CD8-positive, alpha-beta memory T cell (primary cell): ENCODE measurements around the gene MAPKAPK2. TPM values are rescaled to one million over a fixed set of nuclear protein-coding genes. Genes with fewer than 3 reads are reported as not detected.

Source experiments
- CTCF ChIA-PET: fragments of 350-600 bp; sonication (Branson Sonifier 250); formaldehyde crosslinking; loops from one replicate; lab custom pipeline; 2021; ENCODE audit warnings: antibody characterized with exemption; lab: Charles Lee
- POLR2A ChIA-PET: fragments of 350-600 bp; sonication (Branson Sonifier 250); formaldehyde crosslinking; loops from one replicate; lab custom pipeline; 2021; ENCODE audit warnings: antibody characterized with exemption; lab: Charles Lee
- DNase-seq, 5 donors: peaks; one replicate each; pipeline versions ENCODE4 v3.0.0 to v3.0.0-alpha.2; 2020 to 2022; ENCODE audit warnings: mixed read lengths in 1 of 5
- H3K27ac ChIP-seq: one replicate; pipeline ENCODE4 v1.7.0; 2013; ENCODE audit warnings: low read depth, mild to moderate bottlenecking, low read length, moderate library complexity
- H3K27me3 ChIP-seq: 2 replicates; pipeline ENCODE4 v1.7.0; 2013; ENCODE audit warnings: low read length, mild to moderate bottlenecking; ENCODE audit not compliant: insufficient read depth, poor library complexity, severe bottlenecking
- H3K36me3 ChIP-seq: 2 replicates; pipeline ENCODE4 v1.7.0; 2013; ENCODE audit warnings: mild to moderate bottlenecking, low read length, moderate library complexity; ENCODE audit not compliant: insufficient read depth
- H3K4me1 ChIP-seq: 2 replicates; pipeline ENCODE4 v1.7.0; 2013; ENCODE audit warnings: mild to moderate bottlenecking, low read length, moderate library complexity; ENCODE audit not compliant: insufficient read depth
- H3K4me3 ChIP-seq: 2 replicates; pipeline ENCODE4 v1.7.0; 2013; ENCODE audit warnings: mild to moderate bottlenecking, low read length
- H3K9me3 ChIP-seq: 2 replicates; pipeline ENCODE4 v1.7.0; 2013; ENCODE audit warnings: mild to moderate bottlenecking, low read length
- H3K27ac Mint-ChIP-seq, 8 donors: one replicate each; pipeline ENCODE4 v1.8.0; 2020 to 2021; ENCODE audit warnings: mixed read lengths in 8 of 8, mild to moderate bottlenecking in 6 of 8, inconsistent platforms in 3 of 8, moderate library complexity in 3 of 8
- H3K27me3 Mint-ChIP-seq, 2 donors: one replicate each; pipeline ENCODE4 v1.8.0; 2020 to 2021; ENCODE audit warnings: mixed read lengths in 2 of 2, mild to moderate bottlenecking in 1 of 2, moderate library complexity in 1 of 2
- H3K36me3 Mint-ChIP-seq, 3 donors: one replicate each; pipeline ENCODE4 v1.8.0; 2020 to 2021; ENCODE audit warnings: mixed read lengths in 3 of 3, inconsistent platforms in 1 of 3, mild to moderate bottlenecking in 1 of 3
- H3K4me1 Mint-ChIP-seq, 3 donors: one replicate each; pipeline ENCODE4 v1.8.0; 2020 to 2021; ENCODE audit warnings: mixed read lengths in 3 of 3, inconsistent platforms in 1 of 3, mild to moderate bottlenecking in 1 of 3
- H3K4me3 Mint-ChIP-seq, 7 donors: one replicate each; pipeline ENCODE4 v1.8.0; 2020 to 2021; ENCODE audit warnings: mixed read lengths in 7 of 7, mild to moderate bottlenecking in 6 of 7, moderate library complexity in 4 of 7, inconsistent platforms in 2 of 7
- H3K9me3 Mint-ChIP-seq, 5 donors: one replicate each; pipeline ENCODE4 v1.8.0; 2020 to 2022; ENCODE audit warnings: mixed read lengths in 5 of 5, mild to moderate bottlenecking in 3 of 5, moderate library complexity in 2 of 5, inconsistent platforms in 1 of 5
- polyA plus RNA-seq: library from polyadenylated mRNA; unstranded; fragments of 300-500 nt; fragmentation: Illumina TruSeq; gene quantifications from one replicate; pipeline ENCODE4 v1.2.3, GENCODE V29; 2021
- total RNA-seq, 2 experiments: library from RNA; stranded (reverse); gene quantifications; one replicate each; pipeline ENCODE4 v1.2.3, GENCODE V29; 2021

The MAPKAPK2 gene
- total and polyA plus RNA-seq, 3 experiments from 2014 or later: 5.0 to 79.1 (median 78.4) TPM

DNA sequence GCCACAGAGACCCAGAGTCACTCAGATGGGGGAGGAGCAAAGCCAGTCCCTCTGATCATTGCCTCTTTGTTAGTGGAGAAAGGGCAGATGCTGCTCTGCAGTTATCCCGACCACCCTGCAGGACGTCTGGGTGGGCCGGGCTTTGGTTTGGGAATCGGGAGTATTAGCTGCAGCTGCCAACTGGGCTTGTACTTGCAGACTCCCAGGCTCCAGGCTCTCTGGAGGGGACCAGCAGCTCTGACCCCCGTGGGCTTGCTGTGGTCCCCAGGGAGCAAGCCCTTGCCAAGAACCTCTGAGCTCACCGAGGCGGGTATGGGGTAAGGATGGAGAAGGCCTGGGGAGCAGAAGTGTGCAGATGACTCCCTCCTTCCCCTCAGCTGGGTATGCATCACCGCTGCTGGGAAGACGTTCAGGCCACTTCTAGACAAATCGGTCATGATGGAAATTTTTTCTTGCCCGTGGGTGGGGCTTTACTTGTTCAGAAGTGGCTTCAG is 21.6 kb downstream of the MAPKAPK2 start:
- H3K4me3 ChIP-seq: no peak overlapping the region
- H3K27ac ChIP-seq: no peak overlapping the region
- DNase-seq: no peak
- Mint-ChIP-seq H3K27ac (peak overlapping the region in 5 of 8 donors; percentile 34 to 81 (median 64)), H3K4me3 (peak overlapping the region in 5 of 7 donors; percentile 20 to 81 (median 57)), H3K27me3 (peaks cover 0 to 2% of the 10 kb centered on the region in 2 donors), H3K9me3 (no peaks in the 10 kb centered on the region), H3K36me3 (peaks cover 0 to 7% (median 2%) of the 10 kb centered on the region in 3 donors), H3K4me1 (peaks cover 86 to 97% (median 90%) of the 10 kb centered on the region in 3 donors)
- H3K27me3 ChIP-seq: no peaks in the 10 kb centered on the region
- no peaks in the 10 kb centered on the region for H3K9me3 ChIP-seq
- ChIA-PET POLR2A (no interaction called here), CTCF (interaction anchor here (0.9 to 1.8 kb wide), 4 partner anchors 16 to 206 kb away, joined by 3 to 5 read pairs (median 4); no protein-coding TSS in a partner anchor)
- no peaks in the 10 kb centered on the region for H3K36me3 ChIP-seq
- H3K4me1 ChIP-seq: peaks cover 71% of the 10 kb centered on the region

DNA sequence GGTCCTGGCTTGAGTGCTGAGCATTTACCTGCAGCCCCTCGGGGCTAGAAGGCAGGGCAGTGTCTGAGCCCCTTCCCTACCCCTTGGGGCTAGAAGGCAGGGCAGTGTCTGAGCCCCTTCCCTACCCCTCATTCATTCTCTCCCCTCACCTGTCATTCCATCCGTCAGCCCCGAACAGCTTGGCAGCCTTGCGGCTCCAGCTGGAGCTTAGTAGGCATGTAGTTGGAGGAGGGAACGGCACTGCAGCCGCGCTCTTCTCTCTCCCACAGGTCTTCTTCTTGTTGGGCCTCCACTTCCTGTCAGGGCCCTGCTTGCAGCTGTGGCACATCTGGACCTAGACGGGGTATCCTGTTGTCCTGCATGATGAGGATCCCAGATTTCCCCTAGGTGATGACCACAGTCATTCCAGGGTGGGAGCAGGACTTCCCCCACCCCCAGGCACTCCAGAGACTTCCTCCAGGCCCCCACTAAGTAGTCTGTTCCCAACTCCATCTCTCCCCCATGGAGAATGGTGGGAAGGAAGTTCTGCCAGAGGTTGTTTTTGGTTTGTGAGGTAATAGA is 22.2 kb downstream of the MAPKAPK2 start:
- Histone ChIP-seq H3K4me3 (no peak overlapping the region), H3K36me3 (no peaks in the 10 kb centered on the region), H3K27me3 (no peaks in the 10 kb centered on the region), H3K4me1 (peaks cover 71% of the 10 kb centered on the region), H3K27ac (no peak overlapping the region), H3K9me3 (no peaks in the 10 kb centered on the region)
- DNase-seq: no peak
- Mint-ChIP-seq H3K27me3 (peaks cover 0 to 2% of the 10 kb centered on the region in 2 donors), H3K9me3 (no peaks in the 10 kb centered on the region), H3K36me3 (peaks cover 0 to 8% (median 2%) of the 10 kb centered on the region in 3 donors), H3K27ac (peak overlapping the region; percentile 14 to 81 (median 52)), H3K4me3 (peak overlapping the region in 6 of 7 donors; percentile 21 to 81 (median 42)), H3K4me1 (peaks cover 87 to 98% (median 91%) of the 10 kb centered on the region in 3 donors)
- ChIA-PET CTCF (interaction anchor here (1.8 kb wide), 1 partner anchor 43 kb away, joined by 5 read pairs; no protein-coding TSS in a partner anchor), POLR2A (no interaction called here)

DNA sequence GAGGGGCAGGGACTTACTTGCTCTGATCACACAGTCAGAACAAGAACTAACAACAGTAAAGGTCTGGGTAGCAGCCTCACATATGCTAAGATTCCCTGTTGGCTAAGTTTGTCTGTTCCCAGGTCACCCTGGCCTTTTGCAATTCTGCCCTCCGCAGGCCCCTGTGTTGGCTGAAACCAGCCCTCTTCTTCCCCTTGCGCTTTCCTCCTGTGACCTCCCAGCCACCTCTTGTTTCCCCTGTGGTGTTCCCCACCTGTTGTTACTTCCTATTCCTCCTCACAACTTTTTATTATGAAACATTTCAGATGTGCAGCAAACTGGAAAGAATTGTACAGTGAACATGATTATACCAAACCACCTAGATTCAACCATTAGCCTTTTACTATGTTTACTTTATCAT is 23.4 kb downstream of the MAPKAPK2 start:
- Mint-ChIP-seq H3K27me3 (peaks cover 0 to 2% of the 10 kb centered on the region in 2 donors), H3K27ac (peak overlapping the region in 7 of 8 donors; percentile 4 to 90 (median 77)), H3K4me3 (peak overlapping the region; percentile 7 to 66 (median 31)), H3K4me1 (peaks cover 86 to 97% (median 91%) of the 10 kb centered on the region in 3 donors), H3K9me3 (no peaks in the 10 kb centered on the region), H3K36me3 (peaks cover 0 to 4% (median 2%) of the 10 kb centered on the region in 3 donors)
- no peak for DNase-seq
- H3K4me1 ChIP-seq: peaks cover 74% of the 10 kb centered on the region
- POLR2A ChIA-PET: no interaction called here
- H3K4me3 ChIP-seq: no peak overlapping the region
- no peaks in the 10 kb centered on the region for H3K36me3 ChIP-seq
- no peaks in the 10 kb centered on the region for H3K27me3 ChIP-seq
- H3K9me3 ChIP-seq: no peaks in the 10 kb centered on the region
- CTCF ChIA-PET: interaction anchor here (0.9 kb wide), 1 partner anchor 44 kb away, joined by 3 read pairs; no protein-coding TSS in a partner anchor
- no peak overlapping the region for H3K27ac ChIP-seq

DNA sequence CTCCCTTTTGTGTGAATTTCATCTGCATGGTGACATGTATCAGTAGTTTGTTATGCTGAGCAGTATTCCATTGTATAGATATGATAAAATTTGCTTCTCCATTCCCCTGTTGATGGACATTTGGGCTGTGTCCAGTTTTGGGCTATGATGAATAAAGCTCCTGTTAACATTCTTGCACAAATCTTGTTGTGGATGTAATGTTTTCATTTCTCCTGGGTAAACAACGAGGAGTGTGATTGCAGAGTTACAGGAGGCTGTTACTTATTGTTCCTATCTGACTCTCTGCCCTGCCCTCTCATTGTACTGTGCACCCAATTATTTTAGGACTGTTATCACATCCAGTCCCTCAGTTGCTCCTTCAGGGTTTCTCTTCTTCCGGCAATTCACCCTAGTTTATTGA is 24.2 kb downstream of the MAPKAPK2 start:
- CTCF ChIA-PET: interaction anchor here (0.9 to 1.8 kb wide), 4 partner anchors 11 to 204 kb away, joined by 3 to 8 read pairs (median 4); no protein-coding TSS in a partner anchor
- H3K4me3 ChIP-seq: no peak overlapping the region
- H3K36me3 Mint-ChIP-seq: peaks cover 0 to 4% (median 2%) of the 10 kb centered on the region in 3 donors
- peak overlapping the region in 1 of 7 donors; percentile 33 for H3K4me3 Mint-ChIP-seq
- H3K4me1 Mint-ChIP-seq: peaks cover 86 to 97% (median 91%) of the 10 kb centered on the region in 3 donors
- H3K36me3 ChIP-seq: no peaks in the 10 kb centered on the region
- H3K27ac ChIP-seq: no peak overlapping the region
- no peaks in the 10 kb centered on the region for H3K27me3 ChIP-seq
- H3K27ac Mint-ChIP-seq: peak overlapping the region in 6 of 8 donors; percentile 5 to 85 (median 38)
- peaks cover 74% of the 10 kb centered on the region for H3K4me1 ChIP-seq
- H3K9me3 ChIP-seq: no peaks in the 10 kb centered on the region
- no peaks in the 10 kb centered on the region for H3K27me3 Mint-ChIP-seq
- no peaks in the 10 kb centered on the region for H3K9me3 Mint-ChIP-seq
- POLR2A ChIA-PET: no interaction called here
- no peak for DNase-seq

DNA sequence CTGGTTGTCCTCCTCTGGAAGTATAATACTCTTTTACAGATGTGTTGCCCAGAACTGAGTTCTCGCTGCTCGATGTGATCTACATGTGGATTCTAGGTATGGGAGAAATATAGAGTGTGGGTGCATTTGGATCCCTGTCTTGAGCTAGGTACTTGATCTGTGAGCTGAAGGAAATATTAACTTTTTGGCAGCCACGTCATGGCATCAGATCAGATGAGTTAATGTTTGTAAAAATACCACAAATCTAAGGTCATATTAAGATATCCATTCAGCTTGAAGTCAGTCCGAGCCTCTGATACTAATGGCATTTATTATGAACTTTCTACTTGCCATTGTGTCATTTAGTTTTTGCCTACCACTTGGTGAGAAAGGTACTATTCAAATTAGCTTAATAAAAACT is 24.6 kb downstream of the MAPKAPK2 start:
- ChIA-PET CTCF (interaction anchor here (0.9 to 1.8 kb wide), 6 partner anchors 10 to 203 kb away, joined by 3 to 8 read pairs (median 4); no protein-coding TSS in a partner anchor), POLR2A (no interaction called here)
- no peak overlapping the region for H3K4me3 ChIP-seq
- H3K27ac Mint-ChIP-seq: peak overlapping the region in 4 of 8 donors; percentile 28 to 60 (median 36)
- peaks cover 0 to 4% (median 2%) of the 10 kb centered on the region in 3 donors for H3K36me3 Mint-ChIP-seq
- H3K9me3 ChIP-seq: no peaks in the 10 kb centered on the region
- no peaks in the 10 kb centered on the region for H3K27me3 Mint-ChIP-seq
- H3K27me3 ChIP-seq: no peaks in the 10 kb centered on the region
- H3K36me3 ChIP-seq: no peaks in the 10 kb centered on the region
- no peaks in the 10 kb centered on the region for H3K9me3 Mint-ChIP-seq
- H3K27ac ChIP-seq: no peak overlapping the region
- peaks cover 74% of the 10 kb centered on the region for H3K4me1 ChIP-seq
- H3K4me3 Mint-ChIP-seq: peak overlapping the region in 2 of 7 donors; percentile 1 to 5
- no peak for DNase-seq
- peaks cover 86 to 97% (median 91%) of the 10 kb centered on the region in 3 donors for H3K4me1 Mint-ChIP-seq

DNA sequence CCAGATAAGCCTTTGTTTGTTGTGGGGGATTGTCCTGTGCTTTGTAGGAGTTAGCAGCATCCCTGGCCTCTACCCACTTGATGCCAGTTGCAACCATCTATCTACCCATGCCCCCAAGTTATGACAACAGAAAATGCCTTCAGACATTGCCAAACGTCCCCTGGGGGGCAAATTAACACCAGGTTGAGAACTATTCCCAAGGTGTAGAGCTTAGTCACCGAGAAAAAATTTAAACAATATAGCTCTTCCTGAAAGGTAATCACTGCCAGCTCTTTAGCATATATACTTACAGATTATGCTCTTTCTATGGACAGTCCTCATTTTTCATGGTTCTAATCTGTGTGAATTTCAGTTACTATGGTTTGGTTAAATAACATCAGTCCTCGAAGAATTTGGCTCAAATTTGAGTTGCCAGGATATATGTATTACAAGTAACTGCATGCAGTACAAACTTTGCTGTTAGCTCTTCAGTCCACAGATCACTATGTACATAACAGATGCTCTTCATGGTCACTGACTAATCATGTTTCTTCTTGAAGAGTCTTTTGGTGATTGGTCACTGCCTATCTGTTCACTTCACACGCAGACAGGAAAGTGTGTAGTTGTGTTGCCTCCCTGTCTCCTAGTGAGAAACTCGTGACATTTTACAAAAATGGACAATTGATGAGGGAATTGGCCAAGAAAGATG is 25.2 kb downstream of the MAPKAPK2 start:
- H3K4me3 ChIP-seq: no peak overlapping the region
- Mint-ChIP-seq H3K4me3 (peak overlapping the region in 1 of 7 donors; percentile 33), H3K27ac (peak overlapping the region in 7 of 8 donors; percentile 16 to 72 (median 28)), H3K36me3 (peaks cover 0 to 4% (median 0%) of the 10 kb centered on the region in 3 donors), H3K4me1 (peaks cover 86 to 97% (median 91%) of the 10 kb centered on the region in 3 donors), H3K27me3 (peaks cover 0 to 1% of the 10 kb centered on the region in 2 donors), H3K9me3 (no peaks in the 10 kb centered on the region)
- ChIA-PET POLR2A (no interaction called here), CTCF (interaction anchor here (0.9 to 1.8 kb wide), 6 partner anchors 10 to 203 kb away, joined by 3 to 8 read pairs (median 4); no protein-coding TSS in a partner anchor)
- no peaks in the 10 kb centered on the region for H3K9me3 ChIP-seq
- no peaks in the 10 kb centered on the region for H3K27me3 ChIP-seq
- no peak overlapping the region for H3K27ac ChIP-seq
- DNase-seq: no peak
- peaks cover 74% of the 10 kb centered on the region for H3K4me1 ChIP-seq
- H3K36me3 ChIP-seq: no peaks in the 10 kb centered on the region

DNA sequence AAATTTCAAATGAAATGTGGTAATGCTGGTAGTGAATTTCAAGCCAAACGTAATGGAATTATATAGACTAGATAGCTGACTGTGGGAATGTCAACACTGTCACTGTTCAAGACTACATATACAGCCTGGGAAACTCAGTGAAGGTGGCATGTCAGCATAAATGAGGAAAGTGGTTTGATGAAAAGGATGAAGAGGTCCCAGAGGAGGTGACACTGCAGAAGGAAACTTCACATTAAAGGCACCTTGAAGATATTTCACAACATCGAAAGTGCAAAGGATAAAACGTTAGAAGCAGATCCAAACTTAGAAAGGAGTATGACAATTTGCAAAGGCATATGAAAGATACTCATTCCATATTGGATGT is 25.7 kb downstream of the MAPKAPK2 start:
- CTCF ChIA-PET: interaction anchor here (0.9 to 1.8 kb wide), 3 partner anchors 11 to 46 kb away, joined by 3 to 8 read pairs (median 5); no protein-coding TSS in a partner anchor
- DNase-seq: no peak
- Mint-ChIP-seq H3K9me3 (no peaks in the 10 kb centered on the region), H3K27me3 (peaks cover 0 to 3% of the 10 kb centered on the region in 2 donors), H3K4me3 (no peak overlapping the region), H3K36me3 (peaks cover 0 to 4% (median 0%) of the 10 kb centered on the region in 3 donors), H3K4me1 (peaks cover 86 to 97% (median 91%) of the 10 kb centered on the region in 3 donors), H3K27ac (peak overlapping the region in 6 of 8 donors; percentile 12 to 72 (median 24))
- POLR2A ChIA-PET: no interaction called here
- Histone ChIP-seq H3K4me1 (peaks cover 74% of the 10 kb centered on the region), H3K27ac (no peak overlapping the region), H3K36me3 (no peaks in the 10 kb centered on the region), H3K27me3 (no peaks in the 10 kb centered on the region), H3K4me3 (no peak overlapping the region), H3K9me3 (no peaks in the 10 kb centered on the region)
